ENCODE results near the gene NRXN3. TPM values are rescaled to one million over a fixed set of nuclear protein-coding genes. Genes with fewer than 3 reads are reported as not detected.

The NRXN3 gene
- total and polyA plus RNA-seq, 2 experiments from 2014 or later = 1.0 to 1.8 TPM

GRCh38 chr14:79383031-79383430 lies 1212.9 kb downstream of the NRXN3 start (continued):
- TF ChIP-seq CTCF (conservative IDR thresholded peaks at IDR 0.05; ENCODE audit: low read depth in 2 of 2) = no peak
- no peak for TF ChIP-seq REST (IDR thresholded peaks at IDR 0.05; ENCODE audit: unreplicated experiment)
- no peak for TF ChIP-seq STAT1 (IDR thresholded peaks at IDR 0.05; ENCODE audit: unreplicated experiment)
- no peak for TF ChIP-seq POLR2AphosphoS5 (IDR thresholded peaks at IDR 0.05; ENCODE audit: low read depth)
- no peak for TF ChIP-seq EZH2phosphoT487 (IDR thresholded peaks at IDR 0.05; ENCODE audit: unreplicated experiment)
- no peak for TF ChIP-seq ETS1 (IDR thresholded peaks at IDR 0.05)
- no peak for TF ChIP-seq NANOG (IDR thresholded peaks at IDR 0.05; ENCODE audit: borderline replicate concordance)
- no peak for TF ChIP-seq CREB1 (CRISPR knock-in tag; IDR thresholded peaks at IDR 0.05; ENCODE audit: low read depth)

GRCh38 chr14:79383475-79383874 lies 1213.3 kb downstream of the NRXN3 start:
- Mint-ChIP-seq H3K4me3 (no peak overlapping the region), H3K4me1 (peaks cover 36% of the 10 kb centered on the region), H3K27ac (no peak overlapping the region; the same call in 1 of the 2 replicates), H3K36me3 (ENCODE audit: low read depth) (peaks cover 8% of the 10 kb centered on the region; the same call in 2 of the 3 replicates), H3K9me3 (no peaks in the 10 kb centered on the region; the same call in 2 of the 3 replicates), H3K27me3 (ENCODE audit: insufficient read depth, low read depth, poor library complexity) (no peaks in the 10 kb centered on the region)
- no peaks in the 10 kb centered on the region for H3F3A ChIP-seq (replicated peaks; ENCODE audit: low read depth)
- H3K4me1 ChIP-seq (ENCODE audit: insufficient read depth) = peaks cover 21% of the 10 kb centered on the region
- H3K4me2 ChIP-seq = no peak overlapping the region
- no peak overlapping the region for H3K4me3 ChIP-seq
- H3K36me3 ChIP-seq (ENCODE audit: insufficient read depth) = no peaks in the 10 kb centered on the region
- DNase-seq (ENCODE audit: low spot score) (no peak), ATAC-seq (no peak)
- H4K20me1 ChIP-seq (replicated peaks; ENCODE audit: insufficient read depth) = no peaks in the 10 kb centered on the region
- no peaks in the 10 kb centered on the region for H3K27me3 ChIP-seq (ENCODE audit: insufficient read depth)
- H2AFZ ChIP-seq = no peak overlapping the region
- H3K9me2 ChIP-seq (ENCODE audit: insufficient read depth) = 0 out of 2 replicates have a peak, but pooled peaks cover 3% of the 10 kb centered on the region
- no peak overlapping the region for H3K27ac ChIP-seq (ENCODE audit: low read depth)
- H3K79me2 ChIP-seq (replicated peaks; ENCODE audit: insufficient read depth) = no peaks in the 10 kb centered on the region
- TF ChIP-seq ZNF462 (CRISPR knock-in tag; IDR thresholded peaks at IDR 0.05) (no peak), CTCF (conservative IDR thresholded peaks at IDR 0.05; ENCODE audit: low read depth in 2 of 2) (no peak), ZNF331 (CRISPR knock-in tag; IDR thresholded peaks at IDR 0.05; ENCODE audit: low read depth) (no peak), EZH2phosphoT487 (IDR thresholded peaks at IDR 0.05; ENCODE audit: unreplicated experiment) (no peak)

All from GM23338 (cell line).